Neuronal stem cell (in vitro differentiated cells): ENCODE measurements around the gene JMJD4.

Experiments
- DNase-seq: peaks from one replicate; pipeline ENCODE4 v3.0.0-alpha.2; 2013; ENCODE audit warnings: low spot score
- H2AFZ ChIP-seq: one replicate; pipeline ENCODE4 v1.6.1; 2013; ENCODE audit warnings: mild to moderate bottlenecking, low read length, inconsistent platforms
- H2AK5ac ChIP-seq: 2 replicates; pipeline ENCODE4 v1.6.1; 2013; ENCODE audit warnings: low read depth, mild to moderate bottlenecking, inconsistent platforms, low read length, moderate library complexity, mixed read lengths
- H2BK120ac ChIP-seq: 2 replicates; pipeline ENCODE4 v1.6.1; 2013; ENCODE audit warnings: low read depth, mild to moderate bottlenecking, inconsistent platforms, low read length, moderate library complexity, mixed read lengths
- H2BK12ac ChIP-seq: one replicate; pipeline ENCODE4 v1.6.1; 2013; ENCODE audit warnings: low read length, inconsistent platforms
- H2BK15ac ChIP-seq: 2 replicates; pipeline ENCODE4 v1.6.1; 2013; ENCODE audit warnings: mild to moderate bottlenecking, low read length, inconsistent platforms, mixed read lengths
- H2BK5ac ChIP-seq: one replicate; pipeline ENCODE4 v1.6.1; 2013; ENCODE audit warnings: inconsistent platforms, mild to moderate bottlenecking, low read length, moderate library complexity
- H3K14ac ChIP-seq: one replicate; pipeline ENCODE4 v1.6.1; 2013; ENCODE audit warnings: low read length, inconsistent platforms
- H3K18ac ChIP-seq: 2 replicates; pipeline ENCODE4 v1.6.1; 2013; ENCODE audit warnings: low read length, inconsistent platforms
- H3K23ac ChIP-seq: 2 replicates; pipeline ENCODE4 v1.6.1; 2013; ENCODE audit warnings: low read depth, mild to moderate bottlenecking, mixed read lengths, low read length, inconsistent platforms; ENCODE audit not compliant: poor library complexity
- H3K27ac ChIP-seq: replicated peaks from 3 replicates; pipeline ENCODE4 v1.5.1; 2013; ENCODE audit warnings: low read length, inconsistent platforms
- H3K27me3 ChIP-seq, 3 experiments: 2 replicates each; pipeline ENCODE4 v1.6.1; 2013; ENCODE audit warnings: low read length in 3 of 3, mild to moderate bottlenecking in 2 of 3, inconsistent platforms in 1 of 3, low read depth in 1 of 3, mixed read lengths in 1 of 3, moderate library complexity in 1 of 3; ENCODE audit not compliant: control insufficient read depth in 3 of 3, insufficient read depth in 3 of 3
- H3K36me3 ChIP-seq, 2 donors: replicated peaks in 1 of 2; 2 replicates each; pipeline ENCODE4 v1.6.1; 2013; ENCODE audit warnings: low read length in 2 of 2; ENCODE audit not compliant: control insufficient read depth in 2 of 2, insufficient read depth in 2 of 2
- H3K4ac ChIP-seq: 2 replicates; pipeline ENCODE4 v1.6.1; 2013; ENCODE audit warnings: inconsistent platforms, mild to moderate bottlenecking, low read length, moderate library complexity
- H3K4me1 ChIP-seq, 2 donors: 1 replicate in 1 of 2; 2 replicates in 1 of 2; pipeline ENCODE4 v1.6.1; 2013; ENCODE audit warnings: low read length in 2 of 2, low read depth in 1 of 2; ENCODE audit not compliant: control insufficient read depth in 2 of 2, insufficient read depth in 1 of 2
- H3K4me2 ChIP-seq: one replicate; pipeline ENCODE4 v1.6.1; 2013; ENCODE audit warnings: mild to moderate bottlenecking, low read length, inconsistent platforms; ENCODE audit not compliant: insufficient read depth, poor library complexity, severe bottlenecking
- H3K4me3 ChIP-seq, 2 donors: 2 replicates each; pipeline ENCODE4 v1.5.1; 2013; ENCODE audit warnings: low read length in 2 of 2, mild to moderate bottlenecking in 2 of 2, inconsistent platforms in 1 of 2, moderate library complexity in 1 of 2
- H3K79me1 ChIP-seq: one replicate; pipeline ENCODE4 v1.6.1; 2013; ENCODE audit warnings: low read depth, mild to moderate bottlenecking, inconsistent platforms, low read length, moderate library complexity
- H3K9ac ChIP-seq: one replicate; pipeline ENCODE4 v1.6.1; 2013; ENCODE audit warnings: mild to moderate bottlenecking, low read depth, low read length, inconsistent platforms; ENCODE audit not compliant: poor library complexity
- H3K9me3 ChIP-seq, 2 donors: replicated peaks in 1 of 2; 2 replicates each; pipeline versions ENCODE3 to v1.6.1; 2013; ENCODE audit warnings: low read length in 2 of 2, mild to moderate bottlenecking in 2 of 2, inconsistent platforms in 1 of 2, low read depth in 1 of 2, mixed read lengths in 1 of 2, moderate library complexity in 1 of 2; ENCODE audit not compliant: control insufficient read depth in 2 of 2, insufficient read depth in 1 of 2
- H4K8ac ChIP-seq: one replicate; pipeline ENCODE4 v1.6.1; 2013; ENCODE audit warnings: low read depth, mild to moderate bottlenecking, inconsistent platforms, low read length, moderate library complexity
- H4K91ac ChIP-seq: one replicate; pipeline ENCODE4 v1.6.1; 2013; ENCODE audit warnings: low read length, low read depth, mild to moderate bottlenecking, inconsistent platforms; ENCODE audit not compliant: poor library complexity
- WGBS, 2 donors: extraction: QIAGEN DNeasy Blood & Tissue Kit; methylation state at CpG; one replicate each; pipeline ENCODE4 v1.1.7; 2013; ENCODE audit warnings: missing lambda C conversion rate in 2 of 2, mixed read lengths in 1 of 2; ENCODE audit not compliant: insufficient read length in 2 of 2, insufficient replicate concordance in 1 of 2; ENCODE audit errors: extremely low coverage in 2 of 2; 5-methylcytosine and 5-hydroxymethylcytosine counted together

Gene JMJD4

DNA sequence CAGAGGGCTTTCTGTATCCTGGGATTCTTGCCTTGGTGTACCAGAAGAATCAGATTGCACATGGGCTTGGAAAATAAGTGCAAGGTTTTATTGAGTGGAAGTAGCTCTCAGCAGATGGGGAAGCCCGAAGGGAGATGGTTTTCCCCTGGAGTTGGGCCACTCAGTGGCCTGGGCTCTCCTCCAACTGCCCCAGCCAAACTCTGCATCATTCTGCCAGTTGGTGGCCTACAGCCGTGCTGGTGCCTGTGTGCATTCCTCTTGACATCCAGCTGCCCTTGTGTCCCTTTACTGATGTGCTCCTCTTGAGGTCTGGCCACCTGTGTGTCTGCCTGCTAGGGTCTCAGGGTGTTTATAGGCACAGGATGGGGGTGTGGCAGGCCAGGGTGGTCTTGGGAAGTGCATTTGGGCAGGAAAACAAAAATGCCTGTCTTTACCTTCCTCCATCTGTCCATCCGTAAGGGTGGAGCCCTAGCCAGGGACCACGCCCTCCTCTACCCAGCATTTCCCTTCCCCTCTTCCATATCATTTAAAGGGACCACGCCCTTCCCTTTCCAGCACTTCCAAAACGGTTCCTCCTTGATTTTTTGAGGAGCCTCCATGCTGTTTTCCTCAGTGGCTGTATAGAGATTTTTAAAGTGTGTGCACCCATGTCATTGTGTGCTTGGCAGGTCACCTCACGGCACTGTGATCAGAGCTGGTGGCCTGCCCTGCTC, 19.1 kb upstream of the JMJD4 start:
- Histone ChIP-seq H4K91ac (no peak overlapping the region), H2BK120ac (no peak overlapping the region), H3K36me3 (peaks cover 30 to 86% of the 10 kb centered on the region in 2 donors), H3K27me3 (no peaks in the 10 kb centered on the region), H2AFZ (no peak overlapping the region), H3K4me2 (no peak overlapping the region), H3K4me1 (no peaks in the 10 kb centered on the region), H3K23ac (no peak overlapping the region), H4K8ac (no peak overlapping the region), H3K27ac (no peak overlapping the region), H3K14ac (no peak overlapping the region), H3K4ac (no peak overlapping the region), H3K4me3 (peak overlapping the region in 1 of 2 donors; percentile 43), H2BK5ac (no peak overlapping the region), H3K9ac (no peak overlapping the region), H2BK12ac (no peak overlapping the region), H3K79me1 (peaks cover 2% of the 10 kb centered on the region), H2BK15ac (no peak overlapping the region), H3K18ac (no peak overlapping the region), H2AK5ac (no peak overlapping the region), H3K9me3 (no peaks in the 10 kb centered on the region)
- no peak for DNase-seq
- WGBS, 2 donors: no CpG with 5 or more reads among the region's 7 CpGs

- Histone ChIP-seq H3K4ac (no peak overlapping the region), H3K23ac (peak overlapping the region; percentile 74), H2AK5ac (no peak overlapping the region), H4K91ac (no peak overlapping the region), H3K4me2 (no peak overlapping the region), H2BK5ac (no peak overlapping the region), H2AFZ (no peak overlapping the region), H3K27me3 (no peaks in the 10 kb centered on the region), H3K18ac (no peak overlapping the region), H4K8ac (no peak overlapping the region), H3K4me3 (no peak overlapping the region), H2BK120ac (no peak overlapping the region), H2BK15ac (no peak overlapping the region), H3K4me1 (no peaks in the 10 kb centered on the region), H3K79me1 (peaks cover 12% of the 10 kb centered on the region), H2BK12ac (no peak overlapping the region), H3K9me3 (no peaks in the 10 kb centered on the region), H3K36me3 (peaks cover 24 to 79% of the 10 kb centered on the region in 2 donors), H3K27ac (no peak overlapping the region), H3K9ac (no peak overlapping the region), H3K14ac (no peak overlapping the region)
- no peak for DNase-seq
- WGBS, 2 donors: no CpG with 5 or more reads among the region's 19 CpGs
Observed at GRCh38 chr1:227749916-227750710, 15.0 kb upstream of the JMJD4 start.

GRCh38 chr1:227749225-227749624, 14.1 kb upstream of the JMJD4 start:
- Histone ChIP-seq H2AFZ (no peak overlapping the region), H3K27me3 (no peaks in the 10 kb centered on the region)
- no CpG with 5 or more reads among the region's 7 CpGs for WGBS, 2 donors

DNA sequence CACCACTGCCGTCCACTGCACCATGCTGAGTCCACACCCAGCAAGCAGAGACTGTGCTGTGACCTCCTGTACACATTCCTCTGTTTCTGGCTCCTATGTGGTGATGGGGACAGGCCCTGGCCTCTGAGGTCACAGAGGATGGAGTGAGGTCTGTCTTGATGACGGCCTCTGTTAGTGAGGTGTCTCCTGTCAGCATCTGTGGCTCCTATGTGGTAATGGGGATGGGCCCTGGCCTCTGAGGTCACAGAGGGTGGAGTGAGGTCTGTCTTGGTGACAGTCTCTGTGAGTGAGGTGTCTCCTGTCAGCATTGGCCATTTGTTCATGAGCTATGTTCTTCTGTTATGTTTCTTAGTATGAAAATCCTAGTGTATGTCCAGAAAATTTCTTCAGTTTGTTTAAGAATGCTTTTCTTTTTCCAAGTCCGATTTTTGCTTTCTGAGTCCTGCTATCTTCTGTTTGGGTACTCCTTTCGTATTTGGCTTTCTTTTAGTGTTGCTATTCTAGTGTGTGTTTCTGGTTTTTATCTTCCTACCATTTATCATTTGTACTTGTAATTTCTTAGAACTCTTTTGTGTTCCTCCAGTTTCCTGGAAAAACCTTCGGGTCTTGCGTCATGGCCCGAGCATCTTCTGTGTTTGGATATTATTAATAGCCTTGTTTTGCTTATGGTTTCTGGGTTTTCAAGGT, 13.5 kb upstream of the JMJD4 start:
- no peak for DNase-seq
- Histone ChIP-seq H3K23ac (peak overlapping the region; percentile 77), H2BK12ac (no peak overlapping the region), H4K8ac (no peak overlapping the region), H2AK5ac (no peak overlapping the region), H2BK5ac (no peak overlapping the region), H3K79me1 (peaks cover 12% of the 10 kb centered on the region), H3K14ac (no peak overlapping the region), H4K91ac (no peak overlapping the region), H2AFZ (no peak overlapping the region), H3K36me3 (peaks cover 21 to 67% of the 10 kb centered on the region in 2 donors), H3K27ac (no peak overlapping the region), H3K4me1 (no peaks in the 10 kb centered on the region), H3K18ac (no peak overlapping the region), H3K4me2 (no peak overlapping the region), H3K27me3 (no peaks in the 10 kb centered on the region), H3K4me3 (no peak overlapping the region), H3K9ac (peak overlapping the region; percentile 50), H2BK15ac (no peak overlapping the region), H3K9me3 (no peaks in the 10 kb centered on the region), H2BK120ac (no peak overlapping the region), H3K4ac (no peak overlapping the region)
- no CpG with 5 or more reads among the region's 7 CpGs for WGBS, 2 donors

More at GRCh38 chr1:227749225-227749624, 14.1 kb upstream of the JMJD4 start:
- no peaks in the 10 kb centered on the region for H3K4me1 ChIP-seq
- H3K27ac ChIP-seq: no peak overlapping the region
- no peaks in the 10 kb centered on the region for H3K9me3 ChIP-seq
- DNase-seq: no peak
- no peak overlapping the region for H4K8ac ChIP-seq
- H3K18ac ChIP-seq: no peak overlapping the region
- no peak overlapping the region for H2AK5ac ChIP-seq
- peaks cover 12% of the 10 kb centered on the region for H3K79me1 ChIP-seq
- no peak overlapping the region for H4K91ac ChIP-seq
- H2BK120ac ChIP-seq: no peak overlapping the region
- no peak overlapping the region for H3K4me2 ChIP-seq
- no peak overlapping the region for H2BK15ac ChIP-seq
- H3K4me3 ChIP-seq: no peak overlapping the region
- H3K9ac ChIP-seq: no peak overlapping the region
- no peak overlapping the region for H3K14ac ChIP-seq
- H2BK5ac ChIP-seq: no peak overlapping the region
- peaks cover 21 to 73% of the 10 kb centered on the region in 2 donors for H3K36me3 ChIP-seq
- H2BK12ac ChIP-seq: no peak overlapping the region
- no peak overlapping the region for H3K23ac ChIP-seq
- no peak overlapping the region for H3K4ac ChIP-seq
